Immature natural killer cell (primary cell): ENCODE data around the gene PRR29. TPM values are rescaled to one million over a fixed set of nuclear protein-coding genes. Genes with fewer than 3 reads are reported as not detected.

ENCODE experiments used
- DNase-seq, 3 donors: peaks; one replicate each; pipeline ENCODE4 v3.0.0; 2022; ENCODE audit warnings: mixed read lengths in 1 of 3
- H3K27ac Mint-ChIP-seq, 6 donors: one replicate each; pipeline ENCODE4 v1.8.0; 2020; ENCODE audit warnings: mixed read lengths in 6 of 6, mild to moderate bottlenecking in 5 of 6, inconsistent platforms in 4 of 6, moderate library complexity in 3 of 6
- H3K27me3 Mint-ChIP-seq, 3 donors: one replicate each; pipeline ENCODE4 v1.8.0; 2020 to 2021; ENCODE audit warnings: low read depth in 3 of 3, mild to moderate bottlenecking in 3 of 3, mixed read lengths in 3 of 3, moderate library complexity in 3 of 3, inconsistent platforms in 1 of 3
- H3K36me3 Mint-ChIP-seq, 3 donors: one replicate each; pipeline ENCODE4 v1.8.0; 2020; ENCODE audit warnings: mixed read lengths in 3 of 3, inconsistent platforms in 2 of 3, mild to moderate bottlenecking in 2 of 3
- H3K4me1 Mint-ChIP-seq, 2 donors: one replicate each; pipeline ENCODE4 v1.8.0; 2020; ENCODE audit warnings: inconsistent platforms in 2 of 2, mild to moderate bottlenecking in 2 of 2, mixed read lengths in 2 of 2, moderate library complexity in 1 of 2
- H3K4me3 Mint-ChIP-seq, 5 donors: one replicate each; pipeline ENCODE4 v1.8.0; 2020; ENCODE audit warnings: mild to moderate bottlenecking in 5 of 5, mixed read lengths in 5 of 5, inconsistent platforms in 3 of 5, moderate library complexity in 3 of 5
- H3K9me3 Mint-ChIP-seq, 6 donors: one replicate each; pipeline ENCODE4 v1.8.0; 2020; ENCODE audit warnings: mild to moderate bottlenecking in 6 of 6, mixed read lengths in 6 of 6, inconsistent platforms in 4 of 6, moderate library complexity in 3 of 6
- polyA plus RNA-seq, 3 donors: library from polyadenylated mRNA; unstranded; fragments of 300-500 nt; fragmentation: Illumina TruSeq; gene quantifications; one replicate each; pipeline ENCODE4 v1.2.3, GENCODE V29; 2021

The PRR29 gene
- polyA plus RNA-seq, 3 donors from 2014 or later = 5.0 to 6.8 (median 5.5) TPM

DNA sequence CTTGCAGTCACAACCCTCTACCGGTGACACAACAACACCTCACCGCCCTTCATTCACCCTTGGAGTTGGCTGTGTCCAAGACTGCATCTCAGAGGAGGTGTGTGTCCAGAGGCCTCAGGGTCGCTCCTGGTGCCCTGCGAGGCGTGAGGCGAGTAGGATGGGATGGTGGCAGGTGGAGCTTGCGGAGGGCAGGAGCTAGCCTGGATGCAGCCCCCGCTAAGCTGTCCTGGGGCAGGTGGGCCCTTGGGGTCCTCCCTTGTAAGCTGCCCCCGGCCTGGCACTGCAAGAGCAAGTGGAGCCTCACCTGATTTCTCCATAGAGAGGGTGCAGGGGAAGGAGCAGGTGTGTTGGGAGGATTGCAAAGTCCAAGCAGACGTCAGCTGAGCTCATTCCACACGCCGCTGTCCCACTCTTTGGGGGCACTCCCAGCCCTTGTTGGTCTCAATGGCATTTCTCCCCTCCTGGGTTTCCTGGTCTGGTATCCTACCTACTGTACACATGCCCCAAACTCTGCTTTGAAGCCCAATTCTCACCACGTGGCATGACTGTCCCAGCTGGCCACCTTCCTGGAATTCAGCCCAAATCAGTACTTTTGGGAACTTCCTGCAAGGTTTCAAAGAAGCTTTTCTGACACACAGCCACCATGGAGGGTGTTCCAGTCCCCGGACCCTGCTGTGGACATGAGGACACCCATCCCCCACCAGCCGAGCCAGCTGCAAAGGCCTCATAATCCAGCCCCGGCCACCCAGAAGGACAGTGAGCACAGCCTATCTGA is 40.4 kb downstream of the PRR29 start:
- Mint-ChIP-seq H3K27me3 (peaks cover 0 to 6% (median 5%) of the 10 kb centered on the region in 3 donors), H3K4me1 (peaks cover 4 to 26% of the 10 kb centered on the region in 2 donors), H3K4me3 (no peak overlapping the region), H3K27ac (peak overlapping the region in 1 of 6 donors; percentile 34), H3K36me3 (peaks cover 30 to 46% (median 33%) of the 10 kb centered on the region in 3 donors), H3K9me3 (no peaks in the 10 kb centered on the region)
- no peak for DNase-seq

DNA sequence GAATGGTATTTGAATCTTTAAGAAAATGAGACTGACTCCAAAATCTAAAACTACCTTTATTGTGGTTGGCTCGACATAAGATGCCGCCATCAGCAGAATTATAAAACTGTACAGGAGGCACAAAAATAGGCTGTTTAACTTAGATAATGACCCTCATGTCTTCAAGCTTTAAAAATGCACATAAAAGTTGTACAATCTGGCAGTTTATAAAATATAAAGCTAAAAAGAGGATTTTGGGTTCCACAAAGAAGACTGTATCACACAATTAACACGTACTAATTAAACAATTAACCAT is 40.9 kb downstream of the PRR29 start:
- Mint-ChIP-seq H3K36me3 (peaks cover 30 to 51% (median 35%) of the 10 kb centered on the region in 3 donors), H3K4me1 (peaks cover 4 to 26% of the 10 kb centered on the region in 2 donors), H3K27me3 (peaks cover 0 to 6% (median 5%) of the 10 kb centered on the region in 3 donors), H3K9me3 (no peaks in the 10 kb centered on the region), H3K27ac (peak overlapping the region in 1 of 6 donors; percentile 31), H3K4me3 (no peak overlapping the region)
- no peak for DNase-seq

DNA sequence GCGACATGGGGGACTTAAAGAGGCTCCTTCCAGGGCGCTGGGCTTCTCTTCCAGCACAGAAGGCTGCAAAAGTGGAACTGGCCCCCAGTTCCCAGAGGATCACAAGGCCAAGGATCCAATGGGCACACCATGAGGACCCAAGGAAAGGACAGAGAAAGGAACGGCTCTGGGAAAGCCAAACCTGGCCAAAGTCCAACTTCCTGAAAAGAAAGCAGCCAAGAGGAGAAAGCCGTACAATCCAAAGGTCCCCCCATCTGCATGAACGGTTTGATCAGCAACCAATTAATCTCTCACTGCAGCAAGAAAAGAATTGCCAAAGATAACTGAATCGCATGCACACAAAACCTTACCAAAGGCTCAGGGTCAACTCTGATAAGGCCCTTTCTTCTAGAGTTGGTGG is 42.1 kb downstream of the PRR29 start:
- H3K9me3 Mint-ChIP-seq = no peaks in the 10 kb centered on the region
- peaks cover 4 to 26% of the 10 kb centered on the region in 2 donors for H3K4me1 Mint-ChIP-seq
- no peak overlapping the region for H3K4me3 Mint-ChIP-seq
- H3K27ac Mint-ChIP-seq = peak overlapping the region in 4 of 6 donors; percentile 23 to 83 (median 42)
- peaks cover 0 to 7% (median 5%) of the 10 kb centered on the region in 3 donors for H3K27me3 Mint-ChIP-seq
- H3K36me3 Mint-ChIP-seq = peaks cover 41 to 61% (median 41%) of the 10 kb centered on the region in 3 donors
- DNase-seq = no peak

GRCh38 chr17:64041912-64042311 is 43.8 kb downstream of the PRR29 start:
- Mint-ChIP-seq H3K27ac (peak overlapping the region; percentile 38 to 83 (median 77)), H3K9me3 (no peaks in the 10 kb centered on the region), H3K4me3 (peak overlapping the region in 1 of 5 donors; percentile 22), H3K4me1 (peaks cover 6 to 26% of the 10 kb centered on the region in 2 donors), H3K27me3 (peaks cover 0 to 7% (median 5%) of the 10 kb centered on the region in 3 donors), H3K36me3 (peaks cover 54 to 70% (median 55%) of the 10 kb centered on the region in 3 donors)
- DNase-seq = no peak

GRCh38 chr17:64042700-64043485 is 44.7 kb downstream of the PRR29 start:
- H3K36me3 Mint-ChIP-seq = peaks cover 54 to 73% (median 57%) of the 10 kb centered on the region in 3 donors
- peaks cover 0 to 7% (median 2%) of the 10 kb centered on the region in 3 donors for H3K27me3 Mint-ChIP-seq
- peaks cover 6 to 28% of the 10 kb centered on the region in 2 donors for H3K4me1 Mint-ChIP-seq
- no peak overlapping the region for H3K4me3 Mint-ChIP-seq
- no peaks in the 10 kb centered on the region for H3K9me3 Mint-ChIP-seq
- no peak for DNase-seq
- peak overlapping the region in 2 of 6 donors; percentile 14 to 58 for H3K27ac Mint-ChIP-seq

DNA sequence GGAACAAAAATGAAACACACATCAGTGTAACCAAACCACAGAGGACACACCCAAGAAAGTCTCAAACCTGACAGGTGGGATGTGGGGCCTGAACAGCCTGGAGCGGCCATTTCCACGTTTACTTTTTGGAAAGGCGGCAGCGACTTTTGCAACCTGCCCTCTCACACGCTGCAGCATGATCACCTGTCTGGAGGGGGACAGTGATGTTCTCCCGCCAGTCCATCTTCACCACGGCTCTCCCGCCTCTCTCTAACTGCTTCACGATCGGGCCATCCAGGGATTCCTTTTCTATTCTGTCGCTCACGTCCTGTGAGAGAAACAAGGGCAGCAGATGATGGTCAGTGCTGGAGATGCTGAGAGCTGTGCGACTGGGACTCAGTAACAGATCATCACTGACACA is 47.0 kb downstream of the PRR29 start:
- Mint-ChIP-seq H3K27ac (peak overlapping the region in 3 of 6 donors; percentile 27 to 64 (median 40)), H3K4me3 (no peak overlapping the region), H3K9me3 (no peaks in the 10 kb centered on the region), H3K4me1 (peaks cover 21 to 36% of the 10 kb centered on the region in 2 donors), H3K36me3 (peaks cover 53 to 74% (median 56%) of the 10 kb centered on the region in 3 donors), H3K27me3 (peaks cover 1 to 6% (median 2%) of the 10 kb centered on the region in 3 donors)
- no peak for DNase-seq

GRCh38 chr17:64048805-64049204 is 50.7 kb downstream of the PRR29 start:
- peaks cover 0 to 5% (median 1%) of the 10 kb centered on the region in 3 donors for H3K27me3 Mint-ChIP-seq
- peak overlapping the region; percentile 76 to 99 (median 94) for H3K27ac Mint-ChIP-seq
- H3K4me1 Mint-ChIP-seq = peaks cover 41 to 56% of the 10 kb centered on the region in 2 donors
- peak overlapping the region in 1 of 5 donors; percentile 40 for H3K4me3 Mint-ChIP-seq
- H3K9me3 Mint-ChIP-seq = no peaks in the 10 kb centered on the region
- peaks cover 46 to 84% (median 57%) of the 10 kb centered on the region in 3 donors for H3K36me3 Mint-ChIP-seq
- no peak for DNase-seq

DNA sequence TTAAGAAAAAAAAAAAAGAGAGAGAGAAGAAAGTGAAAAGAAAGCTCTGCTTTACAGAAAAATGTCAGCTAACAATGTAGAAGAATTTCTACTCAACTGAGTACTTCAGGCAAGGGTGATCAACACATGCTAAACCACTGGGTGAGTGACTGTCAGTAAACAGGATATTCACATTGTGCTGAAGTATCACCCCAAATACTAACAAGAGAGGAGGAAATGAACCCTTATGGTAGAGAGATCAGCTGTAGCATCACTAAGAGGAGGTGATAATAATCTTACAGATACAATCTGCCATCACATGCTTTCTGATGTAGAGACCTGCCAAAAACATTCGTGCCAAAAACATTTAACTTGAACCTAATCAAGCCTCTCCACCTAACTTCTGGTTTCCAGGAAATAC is 53.0 kb downstream of the PRR29 start:
- no peaks in the 10 kb centered on the region for H3K9me3 Mint-ChIP-seq
- peak overlapping the region; percentile 46 to 78 (median 75) for H3K4me3 Mint-ChIP-seq
- H3K27me3 Mint-ChIP-seq = peaks cover 0 to 7% (median 2%) of the 10 kb centered on the region in 3 donors
- DNase-seq = peak; percentile 66 to 79 (median 76)
- peaks cover 34 to 79% (median 50%) of the 10 kb centered on the region in 3 donors for H3K36me3 Mint-ChIP-seq
- peak overlapping the region; percentile 87 to 99 (median 98) for H3K27ac Mint-ChIP-seq
- H3K4me1 Mint-ChIP-seq = peaks cover 50 to 68% of the 10 kb centered on the region in 2 donors

GRCh38 chr17:64053101-64053500 is 55.0 kb downstream of the PRR29 start:
- H3K9me3 Mint-ChIP-seq = no peaks in the 10 kb centered on the region
- peak overlapping the region; percentile 69 to 98 (median 88) for H3K27ac Mint-ChIP-seq
- peaks cover 0 to 7% (median 2%) of the 10 kb centered on the region in 3 donors for H3K27me3 Mint-ChIP-seq
- H3K4me3 Mint-ChIP-seq = no peak overlapping the region
- peaks cover 63 to 84% of the 10 kb centered on the region in 2 donors for H3K4me1 Mint-ChIP-seq
- H3K36me3 Mint-ChIP-seq = peaks cover 32 to 78% (median 44%) of the 10 kb centered on the region in 3 donors
- no peak for DNase-seq

Other genes starting within 250 kb of the PRR29 start
- gene CCDC47, start 224.8 kb upstream of the PRR29 start, polyA plus RNA-seq = 10 to 100 TPM; 21.1 to 50.1 (median 43.3) TPM
- 10 to 100 TPM in 1 of 3 donors, 1 to 10 TPM in 2; 4.8 to 18.2 (median 5.5) TPM for gene DDX42, start 224.2 kb upstream of the PRR29 start, polyA plus RNA-seq
- gene PSMC5, start 170.9 kb upstream of the PRR29 start, polyA plus RNA-seq = 100 to 1,000 TPM; 130 to 222 (median 148) TPM
- gene FTSJ3, start 170.7 kb upstream of the PRR29 start, polyA plus RNA-seq = 10 to 100 TPM; 13.3 to 37.9 (median 19.0) TPM
- gene SMARCD2, start 155.7 kb upstream of the PRR29 start, polyA plus RNA-seq = 10 to 100 TPM; 77.9 to 83.7 (median 82.9) TPM
- gene CSH2, start 124.7 kb upstream of the PRR29 start, polyA plus RNA-seq = not detected
- gene GH2, start 116.4 kb upstream of the PRR29 start, polyA plus RNA-seq = not detected
- not detected for gene CSH1, start 101.8 kb upstream of the PRR29 start, polyA plus RNA-seq
- gene CSHL1, start 87.1 kb upstream of the PRR29 start, polyA plus RNA-seq = not detected
- not detected for gene GH1, start 79.5 kb upstream of the PRR29 start, polyA plus RNA-seq
- 10 to 100 TPM; 45.8 to 67.3 (median 51.9) TPM for gene CD79B, start 66.0 kb upstream of the PRR29 start, polyA plus RNA-seq
- gene SCN4A, start 25.4 kb upstream of the PRR29 start, polyA plus RNA-seq = under 1 TPM in 1 of 3 donors, not detected in 2; 0.02 TPM
- 100 to 1,000 TPM; 327 to 535 (median 329) TPM for gene ICAM2, start 22.3 kb downstream of the PRR29 start, polyA plus RNA-seq
- 10 to 100 TPM; 30.7 to 52.9 (median 31.3) TPM for gene ERN1, start 131.8 kb downstream of the PRR29 start, polyA plus RNA-seq